DMS114 treated with DMSO at 0.1 percent for 48 hours (cell line): ENCODE results near the gene TCN1.
"Not testable (repeated sequence)": the region's sequence is repeated elsewhere in the genome, so short reads cannot be mapped to it uniquely, and the experiment has no call there.

Experiments
- DNase-seq: peaks from one replicate; lab custom pipeline; 2025; ENCODE audit not compliant: unreplicated experiment; lab: John Stamatoyannopoulos, UW

Gene TCN1

DNA sequence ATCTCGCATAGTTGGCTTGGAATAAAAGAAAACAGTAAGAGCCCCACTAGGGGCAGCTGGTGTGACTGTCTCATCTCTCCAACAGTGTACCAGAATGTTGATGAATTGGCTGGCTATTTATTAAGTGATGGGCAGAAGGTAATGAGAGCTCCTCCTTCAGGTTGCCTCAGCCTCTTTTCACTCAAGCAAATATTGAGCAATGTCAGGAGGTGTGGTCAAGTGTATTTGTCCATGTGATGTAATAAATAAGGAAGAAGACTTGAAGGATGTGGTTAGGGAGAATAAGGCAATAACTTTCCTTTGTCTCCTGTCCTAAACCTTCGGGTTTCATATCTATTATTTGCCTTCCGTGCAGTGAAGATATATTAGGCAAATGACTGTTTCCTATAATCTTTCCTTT is at the start of gene TCN1:
Gene TCN1, minus strand, starts transcription at position 91 of the 400 bp plus-strand sequence. Its CDS starts 17 bp downstream, at position 74.
- DNase-seq, result no peak

- DNase-seq, result not testable (repeated sequence)
Observed at GRCh38 chr11:59903569-59903968, 37.3 kb upstream of the TCN1 start.

- no peak for DNase-seq
Observed at GRCh38 chr11:59901306-59901705, 35.0 kb upstream of the TCN1 start.

GRCh38 chr11:59900366-59901126 is 34.3 kb upstream of the TCN1 start:
- DNase-seq, result no peak

DNA sequence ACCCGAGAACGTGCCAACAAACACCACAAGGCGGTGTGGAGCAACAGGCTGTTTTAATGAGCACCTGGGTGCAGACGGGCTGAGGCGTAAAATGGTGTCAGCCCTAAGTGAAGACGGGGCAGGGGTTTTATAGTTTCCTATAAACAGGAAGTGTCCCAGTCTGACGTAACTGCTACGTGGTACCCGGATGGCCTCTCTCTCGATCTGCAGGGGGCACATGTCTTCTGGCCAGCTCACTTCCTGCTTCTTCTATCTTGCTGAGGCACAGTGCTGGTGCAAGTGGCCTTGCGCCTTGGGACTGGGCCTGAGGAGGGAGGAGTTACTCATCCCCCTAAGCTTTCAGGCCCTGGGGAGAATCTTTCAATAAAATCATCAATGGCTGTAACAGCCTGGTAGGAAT is 33.2 kb upstream of the TCN1 start:
- DNase-seq, result no peak

GRCh38 chr11:59898650-59899049 is 32.4 kb upstream of the TCN1 start:
- DNase-seq, result no peak

DNA sequence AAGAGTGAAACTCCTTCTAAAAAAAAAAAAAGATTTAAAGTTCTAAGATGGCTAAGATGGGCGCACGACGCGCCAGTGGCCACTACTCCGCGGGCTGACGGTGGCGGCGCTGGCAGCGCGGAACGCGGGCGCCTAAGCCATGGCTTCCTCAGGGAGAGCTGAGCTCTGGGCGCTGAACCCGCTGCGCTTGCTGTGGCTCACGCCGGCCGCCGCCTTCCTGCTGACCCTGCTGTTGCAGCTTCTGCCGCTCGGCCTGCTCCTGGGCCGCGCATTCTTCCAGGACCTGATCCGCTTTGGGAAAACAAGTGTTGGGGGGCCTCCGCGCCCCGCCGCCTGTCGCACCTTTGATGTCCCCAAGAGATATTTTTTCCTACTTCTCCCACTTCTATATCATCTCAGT is 31.8 kb upstream of the TCN1 start:
- DNase-seq, result no peak

- no peak for DNase-seq
Observed at GRCh38 chr11:59894616-59895015, 28.3 kb upstream of the TCN1 start.

- no peak for DNase-seq
Observed at GRCh38 chr11:59891781-59892181, 25.5 kb upstream of the TCN1 start.

DNA sequence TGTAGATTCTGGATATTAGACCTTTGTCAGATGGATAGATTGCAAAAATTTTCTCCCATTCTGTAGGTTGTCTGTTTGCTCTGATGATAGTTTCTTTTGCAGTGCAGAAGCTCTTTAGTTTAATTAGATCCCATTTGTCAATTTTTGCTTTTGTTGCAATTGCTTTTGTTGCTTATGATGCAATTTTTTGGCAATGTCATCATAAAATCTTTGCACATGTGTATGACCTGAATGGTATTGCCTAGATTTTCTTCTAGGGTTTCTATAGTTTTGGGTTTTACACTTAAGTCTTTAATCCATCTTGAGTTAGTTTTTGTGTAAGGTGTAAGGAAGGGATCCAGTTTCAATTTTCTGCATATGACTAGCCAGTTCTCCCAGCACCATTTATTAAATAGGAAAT is 20.9 kb upstream of the TCN1 start:
- not testable (repeated sequence) for DNase-seq

DNA sequence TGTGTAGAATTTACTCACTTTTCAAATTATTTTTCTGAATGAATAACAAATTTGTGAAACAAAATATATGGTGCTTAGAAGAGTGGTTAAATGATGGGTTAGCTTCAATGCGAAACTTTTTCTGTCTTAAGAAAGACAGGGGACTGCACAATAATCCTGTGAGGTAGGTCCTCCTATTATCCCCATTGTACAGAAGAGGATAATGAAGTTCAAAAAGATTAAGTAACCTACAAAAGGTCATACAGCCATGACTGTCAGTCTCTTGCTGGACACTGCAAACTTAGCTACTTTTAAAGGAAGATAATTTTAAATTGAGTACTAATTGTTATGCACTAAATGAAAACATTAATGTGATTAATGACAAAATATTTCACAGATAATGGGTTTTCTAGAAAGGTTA is 17.3 kb upstream of the TCN1 start:
- DNase-seq, result no peak

GRCh38 chr11:59879567-59879966 is 13.3 kb upstream of the TCN1 start:
- no peak for DNase-seq

GRCh38 chr11:59878575-59878974 is 12.3 kb upstream of the TCN1 start, which contains the start of gene OOSP3:
Gene OOSP3, plus strand, starts transcription at chr11:59878782. Its CDS starts 27 bp downstream, at chr11:59878809.
- no peak for DNase-seq

GRCh38 chr11:59877784-59878183 is 11.5 kb upstream of the TCN1 start:
- DNase-seq, result no peak

- DNase-seq, result no peak
Observed at GRCh38 chr11:59877325-59877724, 11.0 kb upstream of the TCN1 start.

DNA sequence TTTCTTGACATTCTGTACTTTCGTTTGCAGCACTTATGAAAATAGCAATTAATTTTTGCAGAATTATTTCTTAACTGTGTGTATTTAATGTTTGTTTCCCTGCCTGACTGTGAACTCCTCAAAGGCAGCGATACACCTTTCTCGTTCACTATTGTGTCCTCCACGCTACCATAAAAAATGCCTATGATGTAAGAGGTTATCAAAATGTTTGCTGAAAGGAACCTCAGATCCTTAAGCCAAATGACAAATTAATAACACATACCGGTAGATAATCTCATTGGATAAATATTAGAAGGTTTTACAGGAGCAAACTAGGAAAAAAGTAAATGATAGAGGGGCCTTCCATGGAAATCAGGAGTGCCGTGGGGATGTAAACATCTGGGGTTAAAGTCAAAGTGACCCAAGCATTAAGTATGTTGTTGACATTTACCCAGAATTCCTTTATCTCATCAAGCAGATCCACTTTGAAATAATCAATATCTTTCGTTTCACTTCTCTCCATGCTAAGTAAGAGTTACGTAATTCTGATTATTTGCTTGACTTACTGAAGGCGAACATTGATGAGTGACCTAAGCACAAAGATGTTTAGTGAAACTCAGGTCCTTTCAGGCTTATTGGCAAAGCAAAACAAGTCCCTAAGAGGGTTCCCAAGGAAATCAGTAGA is 9.7 kb upstream of the TCN1 start:
- no peak for DNase-seq

DNA sequence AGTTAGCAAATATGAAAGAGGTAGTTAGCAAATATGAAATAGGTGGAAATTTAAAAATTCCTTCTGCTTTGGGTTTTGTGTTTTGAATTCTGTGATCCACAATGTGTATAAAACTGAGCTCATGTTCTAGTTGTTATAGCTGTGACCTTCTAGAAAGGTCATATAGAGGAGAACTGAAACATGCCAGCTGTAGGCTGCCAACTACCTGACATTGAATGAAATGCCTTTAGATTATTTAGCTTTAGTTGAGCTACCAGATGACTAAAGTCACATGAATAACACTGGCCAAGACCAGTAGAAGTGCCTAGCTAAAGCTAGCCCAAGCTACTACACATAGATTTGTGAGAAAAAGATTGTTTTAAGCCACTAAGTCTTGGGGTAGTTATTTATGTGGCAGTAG is 5.8 kb upstream of the TCN1 start:
- DNase-seq, result no peak

DNA sequence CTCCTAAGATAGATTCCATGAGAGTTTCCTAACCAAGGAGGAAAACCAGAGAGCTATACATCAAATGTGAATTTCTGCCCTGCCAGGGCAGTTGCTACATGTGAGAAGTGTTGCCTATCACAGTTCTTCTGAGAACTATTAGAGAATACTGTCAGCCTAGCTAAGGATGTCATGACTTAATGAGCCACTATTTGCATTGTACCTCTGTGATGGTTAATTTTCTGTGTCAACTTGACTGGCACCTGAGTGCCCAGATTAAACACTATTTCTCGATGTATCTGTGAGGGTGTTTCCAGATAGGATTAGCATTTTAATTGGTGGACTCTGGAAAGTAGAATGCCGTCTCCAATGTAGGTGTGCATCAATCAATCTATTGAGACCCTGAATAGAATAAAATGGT is 1.7 kb upstream of the TCN1 start:
- DNase-seq, result no peak

- DNase-seq, result no peak
Observed at GRCh38 chr11:59866836-59867235, 549 bp upstream of the TCN1 start.

DNA sequence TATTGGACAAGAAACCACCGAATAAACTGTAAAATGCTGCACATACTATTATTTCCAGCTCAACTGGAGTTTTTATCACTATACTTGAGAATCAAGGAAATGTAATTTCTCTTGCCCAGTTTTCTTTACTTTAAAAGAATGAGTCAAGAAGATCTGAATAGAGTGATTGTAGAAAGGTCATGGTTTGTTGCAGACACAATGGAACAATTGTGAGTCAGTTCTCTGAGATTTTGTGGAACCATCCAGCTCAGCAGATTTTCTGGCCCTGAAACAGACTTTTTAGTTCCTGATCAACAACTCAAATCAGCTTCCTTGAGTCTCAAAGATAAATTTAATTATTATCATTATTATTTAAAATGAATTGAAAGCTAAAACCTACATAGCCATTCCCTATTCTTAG is 1.3 kb downstream of the TCN1 start:
- DNase-seq, result no peak

GRCh38 chr11:59862252-59862651 is 4.0 kb downstream of the TCN1 start:
- DNase-seq, result no peak

GRCh38 chr11:59859673-59860072 is 6.6 kb downstream of the TCN1 start:
- no peak for DNase-seq
